WTC11 (cell line): ENCODE data around the gene HRC. TPM values are rescaled to one million over a fixed set of nuclear protein-coding genes. Genes with fewer than 3 reads are reported as not detected.
A peak's percentile ranks its signal among the peaks of the same experiment; 100 is the strongest.

Experiments
- ATAC-seq: fragments of 200-7000 bp; cut with Tn5 transposase; 2 replicates; pipeline ENCODE4 v1.10.0; 2021; ENCODE audit warnings: mild to moderate bottlenecking, moderate library complexity
- CTCF ChIA-PET: fragments of 300-600 bp; sonication (Branson Sonifier 250); formaldehyde crosslinking; loops from one replicate; lab custom pipeline; 2021; ENCODE audit warnings: antibody characterized with exemption; lab: Charles Lee
- POLR2A ChIA-PET: fragments of 350-600 bp; sonication (Branson Sonifier 250); formaldehyde crosslinking; loops from one replicate; lab custom pipeline; 2021; ENCODE audit warnings: antibody characterized with exemption; lab: Charles Lee
- DNase-seq: peaks from one replicate; pipeline ENCODE4 v3.0.0; 2021; ENCODE audit warnings: low spot score
- H3K27ac Mint-ChIP-seq: 2 replicates; pipeline ENCODE4 v1.8.0; 2021; ENCODE audit warnings: mixed read lengths
- H3K27me3 Mint-ChIP-seq: 2 replicates; pipeline ENCODE4 v1.8.0; 2021; ENCODE audit warnings: low read depth, mild to moderate bottlenecking, moderate library complexity, mixed read lengths
- H3K36me3 Mint-ChIP-seq: 2 replicates; pipeline ENCODE4 v1.8.0; 2021; ENCODE audit warnings: mixed read lengths
- H3K4me1 Mint-ChIP-seq: 2 replicates; pipeline ENCODE4 v1.8.0; 2022; ENCODE audit warnings: mixed read lengths
- H3K4me3 Mint-ChIP-seq: 2 replicates; pipeline ENCODE4 v1.8.0; 2021; ENCODE audit warnings: mild to moderate bottlenecking, moderate library complexity, mixed read lengths
- H3K9me3 Mint-ChIP-seq: 2 replicates; pipeline ENCODE4 v1.8.0; 2021; ENCODE audit warnings: mixed read lengths
- ARID4B ChIP-seq: sonication (generic); formaldehyde crosslinking; IDR thresholded peaks from 2 replicates; pipeline ENCODE4 v1.8.0; 2023; ENCODE audit warnings: missing genetic modification reagents, mild to moderate bottlenecking, borderline replicate concordance
- CBFB ChIP-seq: sonication (generic); formaldehyde crosslinking; IDR thresholded peaks from 2 replicates; pipeline ENCODE4 v1.8.1; 2022; ENCODE audit warnings: mild to moderate bottlenecking, low read depth, missing genetic modification reagents
- CREM ChIP-seq: sonication (generic); formaldehyde crosslinking; IDR thresholded peaks from 2 replicates; pipeline ENCODE4 v1.8.1; 2022; ENCODE audit warnings: mild to moderate bottlenecking, missing genetic modification reagents, moderate library complexity
- E2F4 ChIP-seq: sonication (generic); formaldehyde crosslinking; IDR thresholded peaks from 2 replicates; pipeline ENCODE4 v1.8.1; 2022; ENCODE audit warnings: low read depth, mild to moderate bottlenecking, moderate library complexity, missing genetic modification reagents, borderline replicate concordance
- HMGXB4 ChIP-seq: sonication (generic); formaldehyde crosslinking; IDR thresholded peaks from 2 replicates; pipeline ENCODE4 v1.8.1; 2023; ENCODE audit warnings: mild to moderate bottlenecking, moderate library complexity, missing genetic modification reagents
- IRF1 ChIP-seq: sonication (generic); formaldehyde crosslinking; IDR thresholded peaks from 2 replicates; pipeline ENCODE4 v1.8.0; 2023; ENCODE audit warnings: missing genetic modification reagents
- JAZF1 ChIP-seq: fragments of 250-450 bp; sonication (Bioruptor Pico); IDR thresholded peaks from 2 replicates; pipeline ENCODE4 v1.9.0; 2021; ENCODE audit warnings: moderate library complexity, mild to moderate bottlenecking, inconsistent platforms
- NFATC4 ChIP-seq: fragments of 250-450 bp; sonication (Bioruptor Pico); IDR thresholded peaks from 2 replicates; pipeline ENCODE4 v1.9.0; 2021; ENCODE audit warnings: mild to moderate bottlenecking
- OVOL2 ChIP-seq: fragments of 250-450 bp; sonication (Bioruptor Pico); IDR thresholded peaks from 2 replicates; pipeline ENCODE4 v1.9.0; 2021; ENCODE audit warnings: mild to moderate bottlenecking, borderline replicate concordance
- PRDM15 ChIP-seq: sonication (generic); formaldehyde crosslinking; IDR thresholded peaks from 2 replicates; pipeline ENCODE4 v1.8.0; 2022; ENCODE audit warnings: missing genetic modification reagents
- PRRX2 ChIP-seq: fragments of 250-450 bp; sonication (Bioruptor Pico); IDR thresholded peaks from 2 replicates; pipeline ENCODE4 v1.8.0; 2021; ENCODE audit warnings: mild to moderate bottlenecking
- SMAD3 ChIP-seq: sonication (generic); formaldehyde crosslinking; IDR thresholded peaks from 2 replicates; pipeline ENCODE4 v1.8.0; 2022; ENCODE audit warnings: missing genetic modification reagents, mild to moderate bottlenecking, borderline replicate concordance
- SMAD4 ChIP-seq: sonication (generic); formaldehyde crosslinking; IDR thresholded peaks from 2 replicates; pipeline ENCODE4 v1.8.0; 2022; ENCODE audit warnings: mild to moderate bottlenecking, missing genetic modification reagents
- SOX15 ChIP-seq: fragments of 250-450 bp; sonication (Bioruptor Pico); IDR thresholded peaks from 2 replicates; pipeline ENCODE4 v1.9.0; 2021; ENCODE audit warnings: mild to moderate bottlenecking
- SP1 ChIP-seq: sonication (generic); formaldehyde crosslinking; conservative IDR thresholded peaks from 2 replicates; pipeline ENCODE4 v1.8.1; 2022; ENCODE audit warnings: missing genetic modification reagents
- TP53 ChIP-seq: sonication (generic); formaldehyde crosslinking; IDR thresholded peaks from 2 replicates; pipeline ENCODE4 v1.8.1; 2023; ENCODE audit warnings: mild to moderate bottlenecking, missing genetic modification reagents
- ZBTB21 ChIP-seq: sonication (generic); formaldehyde crosslinking; IDR thresholded peaks from 2 replicates; pipeline ENCODE4 v1.8.1; 2023; ENCODE audit warnings: mild to moderate bottlenecking, missing genetic modification reagents, borderline replicate concordance
- ZBTB43 ChIP-seq: sonication (generic); formaldehyde crosslinking; IDR thresholded peaks from 2 replicates; pipeline ENCODE4 v1.8.1; 2023; ENCODE audit warnings: mild to moderate bottlenecking, missing genetic modification reagents
- ZNF138 ChIP-seq: sonication (generic); formaldehyde crosslinking; conservative IDR thresholded peaks from 2 replicates; pipeline ENCODE4 v1.8.1; 2022; ENCODE audit warnings: mild to moderate bottlenecking, moderate library complexity, missing genetic modification reagents
- ZNF219 ChIP-seq: sonication (generic); formaldehyde crosslinking; IDR thresholded peaks from 2 replicates; pipeline ENCODE4 v1.8.0; 2023; ENCODE audit warnings: missing genetic modification reagents, mild to moderate bottlenecking, borderline replicate concordance
- ZNF263 ChIP-seq: sonication (generic); formaldehyde crosslinking; IDR thresholded peaks from 2 replicates; pipeline ENCODE4 v1.8.1; 2022; ENCODE audit warnings: low read depth, mild to moderate bottlenecking, moderate library complexity, missing genetic modification reagents
- ZNF423 ChIP-seq: fragments of 250-450 bp; sonication (Bioruptor Pico); IDR thresholded peaks from 2 replicates; pipeline ENCODE4 v2.1.2; 2022; ENCODE audit warnings: mild to moderate bottlenecking, moderate library complexity
- ZNF671 ChIP-seq: fragments of 250-450 bp; sonication (Bioruptor Pico); IDR thresholded peaks from 2 replicates; pipeline ENCODE4 v1.8.0; 2021; ENCODE audit warnings: mild to moderate bottlenecking
- total RNA-seq: library from RNA; stranded (reverse); gene quantifications from 3 replicates; pipeline ENCODE4 v1.2.3, GENCODE V29; 2021

HRC gene
- total RNA-seq, 1 experiment from 2014 or later, result 1.9 TPM

- Mint-ChIP-seq H3K9me3 (peaks cover 11% of the 10 kb centered on the region), H3K4me3 (peak overlapping the region; percentile 92), H3K27me3 (peaks cover 48% of the 10 kb centered on the region), H3K36me3 (peaks cover 7% of the 10 kb centered on the region), H3K4me1 (peaks cover 33% of the 10 kb centered on the region), H3K27ac (peak overlapping the region; percentile 91)
- peak; percentile 0 for ATAC-seq
- ChIA-PET CTCF (interaction anchor here (0.7 to 7.9 kb wide), 16 partner anchors 10 to 156 kb away, joined by 3 to 98 read pairs (median 8); partner anchors contain the start of genes GYS1, LIN7B and RUVBL2), POLR2A (interaction anchor here (0.5 to 2.5 kb wide), 13 partner anchors 8 to 398 kb away, joined by 3 to 8 read pairs (median 4); partner anchors contain the start of genes GYS1, LIN7B, NTF4 and RPS11)
- peak; percentile 82 for DNase-seq
- TF ChIP-seq ZBTB43 (CRISPR knock-in tag), result no peak
- TF ChIP-seq HMGXB4 (CRISPR knock-in tag), result 0 out of 2 replicates have a peak, but pooled peaks have one; percentile 41
- no peak for TF ChIP-seq SMAD4 (CRISPR knock-in tag)
- 0 out of 2 replicates have a peak, but pooled peaks have one; percentile 46 for TF ChIP-seq E2F4 (CRISPR knock-in tag)
- 0 out of 2 replicates have a peak, but pooled peaks have one; percentile 61 for TF ChIP-seq CREM (CRISPR knock-in tag)
- TF ChIP-seq OVOL2 (CRISPR knock-in tag), result no peak
- no peak for TF ChIP-seq IRF1
- no peak for TF ChIP-seq ZNF423 (CRISPR knock-in tag)
- TF ChIP-seq CBFB (CRISPR knock-in tag), result no peak
- TF ChIP-seq ARID4B (CRISPR knock-in tag), result peak; percentile 67; the same call in 1 of the 2 replicates
- no peak for TF ChIP-seq ZNF138 (CRISPR knock-in tag)
- no peak for TF ChIP-seq TP53 (CRISPR knock-in tag)
- TF ChIP-seq ZBTB21, result no peak
- TF ChIP-seq PRDM15 (CRISPR knock-in tag), result 0 out of 2 replicates have a peak, but pooled peaks have one; percentile 68
- TF ChIP-seq SOX15 (CRISPR knock-in tag), result no peak
- no peak for TF ChIP-seq ZNF671
- peak; percentile 55; the same call in 1 of the 2 replicates for TF ChIP-seq ZNF263 (CRISPR knock-in tag)
- TF ChIP-seq JAZF1, result no peak
- peak; percentile 50; the same call in 1 of the 2 replicates for TF ChIP-seq SP1
- TF ChIP-seq SMAD3 (CRISPR knock-in tag), result no peak
- no peak for TF ChIP-seq ZNF219 (CRISPR knock-in tag)
- no peak for TF ChIP-seq PRRX2
- TF ChIP-seq NFATC4 (CRISPR knock-in tag), result no peak
These were observed 5.5 kb downstream of the HRC start for GRCh38 chr19:49149652-49150105.
